IMR-90 (cell line): ENCODE results near the gene SELENOS. TPM values are rescaled to one million over a fixed set of nuclear protein-coding genes. Genes with fewer than 3 reads are reported as not detected.
"Not testable (repeated sequence)": the region's sequence is repeated elsewhere in the genome, so short reads cannot be mapped to it uniquely, and the experiment has no call there.

Experiments
- ATAC-seq: fragments of 200-7000 bp; cut with Tn5 transposase; 2 replicates; pipeline ENCODE4 v1.9.1; 2020; ENCODE audit warnings: low read depth, mild to moderate bottlenecking, moderate library complexity
- BruUV-seq: library from RNA; stranded (reverse); fragments of 400-500 nt; replicated peaks from 2 replicates; lab custom pipeline; 2021; lab: Mats Ljungman, UMichigan
- CTCF ChIA-PET: fragments of 300-600 bp; formaldehyde crosslinking; extraction: SDS; loops from one replicate; lab custom pipeline; 2021; ENCODE audit warnings: antibody characterized with exemption; lab: Yijun Ruan, JAX
- POLR2A ChIA-PET: fragments of 300-600 bp; sonication (Branson Sonifier 250); formaldehyde crosslinking; loops from one replicate; lab custom pipeline; 2022; ENCODE audit warnings: antibody characterized with exemption; ENCODE audit not compliant: unreplicated experiment; lab: Charles Lee
- DNase-seq: peaks from one replicate; pipeline ENCODE4 v3.0.0; 2013
- H2AFZ ChIP-seq: replicated peaks from 2 replicates; pipeline ENCODE3; 2013; ENCODE audit warnings: low read length, mild to moderate bottlenecking; ENCODE audit not compliant: poor library complexity
- H2AK5ac ChIP-seq: 2 replicates; pipeline ENCODE4 v1.6.1; 2013; ENCODE audit warnings: low read depth, low read length, inconsistent platforms
- H2AK9ac ChIP-seq: replicated peaks from 2 replicates; pipeline ENCODE3; 2013; ENCODE audit warnings: mild to moderate bottlenecking, low read depth, low read length, moderate library complexity; ENCODE audit not compliant: poor library complexity
- H2BK120ac ChIP-seq: 2 replicates; pipeline ENCODE4 v1.6.1; 2013; ENCODE audit warnings: low read depth, low read length, inconsistent platforms
- H2BK15ac ChIP-seq: 3 replicates; pipeline ENCODE4 v1.6.1; 2013; ENCODE audit warnings: low read depth, low read length, inconsistent platforms
- H2BK20ac ChIP-seq: 2 replicates; pipeline ENCODE4 v1.6.1; 2013; ENCODE audit warnings: low read depth, mild to moderate bottlenecking, inconsistent platforms, low read length, moderate library complexity
- H2BK5ac ChIP-seq: 2 replicates; pipeline ENCODE4 v1.6.1; 2013; ENCODE audit warnings: mild to moderate bottlenecking, low read depth, low read length, inconsistent platforms; ENCODE audit not compliant: poor library complexity, severe bottlenecking
- H3K14ac ChIP-seq: replicated peaks from 2 replicates; pipeline ENCODE4 v1.6.1; 2013; ENCODE audit warnings: low read depth, low read length, inconsistent platforms
- H3K18ac ChIP-seq: 2 replicates; pipeline ENCODE4 v1.6.1; 2013; ENCODE audit warnings: low read depth, low read length, control low read depth
- H3K23ac ChIP-seq: 2 replicates; pipeline ENCODE4 v1.6.1; 2013; ENCODE audit warnings: low read depth, low read length, inconsistent platforms
- H3K27ac ChIP-seq: 2 replicates; pipeline ENCODE4 v1.5.1; 2013; ENCODE audit warnings: mild to moderate bottlenecking, control low read depth, low read length; ENCODE audit not compliant: insufficient read depth
- H3K27me3 ChIP-seq: 2 replicates; pipeline ENCODE4 v1.6.1; 2013; ENCODE audit warnings: low read length; ENCODE audit not compliant: control insufficient read depth, insufficient read depth
- H3K36me3 ChIP-seq: 2 replicates; pipeline ENCODE4 v1.6.1; 2013; ENCODE audit warnings: low read length, mixed read lengths; ENCODE audit not compliant: control insufficient read depth, insufficient read depth
- H3K4ac ChIP-seq: 2 replicates; pipeline ENCODE4 v1.6.1; 2013; ENCODE audit warnings: low read depth, low read length, inconsistent platforms
- H3K4me1 ChIP-seq: 2 replicates; pipeline ENCODE4 v1.6.1; 2013; ENCODE audit warnings: low read length, mixed read lengths; ENCODE audit not compliant: control insufficient read depth, insufficient read depth
- H3K4me2 ChIP-seq: 2 replicates; pipeline ENCODE4 v1.6.1; 2013; ENCODE audit warnings: low read depth, mild to moderate bottlenecking, control low read depth, low read length, moderate library complexity
- H3K4me3 ChIP-seq: 2 replicates; pipeline ENCODE4 v1.5.1; 2013; ENCODE audit warnings: low read depth, mild to moderate bottlenecking, control low read depth, low read length, moderate library complexity; ENCODE audit not compliant: insufficient read depth
- H3K56ac ChIP-seq: 2 replicates; pipeline ENCODE4 v1.6.1; 2013; ENCODE audit warnings: low read length, inconsistent platforms; ENCODE audit not compliant: insufficient read depth; ENCODE audit errors: extremely low read depth
- H3K79me1 ChIP-seq, 2 experiments: 2 replicates each; pipeline ENCODE4 v1.6.1; 2013; ENCODE audit warnings: low read length in 2 of 2, inconsistent platforms in 1 of 2, low read depth in 1 of 2
- H3K9ac ChIP-seq: 2 replicates; pipeline ENCODE4 v1.6.1; 2013; ENCODE audit warnings: low read depth, low read length, control low read depth
- H3K9me1 ChIP-seq: 2 replicates; pipeline ENCODE4 v1.6.1; 2013; ENCODE audit warnings: low read length, inconsistent platforms; ENCODE audit not compliant: insufficient read depth
- H3K9me3 ChIP-seq: 2 replicates; pipeline ENCODE4 v1.6.1; 2013; ENCODE audit warnings: low read length; ENCODE audit not compliant: control insufficient read depth, insufficient read depth
- H4K20me1 ChIP-seq: 2 replicates; pipeline ENCODE4 v1.6.1; 2013; ENCODE audit warnings: low read length, inconsistent platforms; ENCODE audit not compliant: insufficient read depth
- H4K5ac ChIP-seq: 2 replicates; pipeline ENCODE4 v1.6.1; 2013; ENCODE audit warnings: mild to moderate bottlenecking, low read depth, low read length, control low read depth
- H4K8ac ChIP-seq, 2 experiments: 2 replicates each; pipeline ENCODE4 v1.6.1; 2013; ENCODE audit warnings: low read depth in 2 of 2, low read length in 2 of 2, control low read depth in 1 of 2, inconsistent platforms in 1 of 2
- H4K91ac ChIP-seq: 2 replicates; pipeline ENCODE4 v1.6.1; 2013; ENCODE audit warnings: low read depth, low read length, inconsistent platforms; ENCODE audit not compliant: insufficient read depth
- WGBS, 2 experiments: methylation state at CpG; one replicate each; pipeline versions ENCODE4 v1.1.5 to v1.1.7; 2013; ENCODE audit warnings: missing lambda C conversion rate in 2 of 2; ENCODE audit not compliant: insufficient read length in 1 of 2; ENCODE audit errors: extremely low coverage in 2 of 2; 5-methylcytosine and 5-hydroxymethylcytosine counted together
- dilution Hi-C: fragments of 300-500 bp; cut with HindIII; formaldehyde crosslinking; loops from one replicate; pipeline ENCODE4 v1.14.3; 2018; ENCODE audit warnings: low sequenced_read_pairs; ENCODE audit not compliant: unreplicated experiment
- in situ Hi-C: fragments of 300-500 bp; cut with MboI; formaldehyde crosslinking; loops from 3 replicates; pipeline ENCODE4 v1.14.3; 2019; ENCODE audit warnings: low sequenced_read_pairs, inconsistent platforms, mixed read lengths
- intact Hi-C: fragments of 100-400 bp; cut with micrococcal nuclease; formaldehyde crosslinking; loops from 2 replicates; pipeline ENCODE4 v1.10.0; 2022
- polyA plus RNA-seq, 3 experiments: library from polyadenylated mRNA; depleted of rRNA; stranded (reverse); fragments of >200 nt; gene quantifications; 2 replicates each; pipeline ENCODE4 v1.2.3, GENCODE V29; 2012; ENCODE audit warnings: low replicate concordance in 1 of 3
- total RNA-seq: library from RNA; depleted of rRNA; stranded (reverse); fragments of >200 nt; gene quantifications from 2 replicates; pipeline ENCODE4 v1.2.3, GENCODE V29; 2012

Gene SELENOS
- total and polyA plus RNA-seq, 2 of the 4 experiments (the other 2 are of a cell fraction) = 39.8 to 77.1 TPM

- H2AK5ac ChIP-seq, H2BK15ac ChIP-seq, H3K18ac ChIP-seq, POLR2A ChIA-PET, H3K9me1 ChIP-seq, H3K9ac ChIP-seq, H3K9me3 ChIP-seq, H3K14ac ChIP-seq, H3K56ac ChIP-seq, ATAC-seq, H4K91ac ChIP-seq, BruUV-seq, H3K4ac ChIP-seq, H3K4me2 ChIP-seq, DNase-seq, dilution Hi-C loops, H4K5ac ChIP-seq, H3K4me1 ChIP-seq, H2AFZ ChIP-seq, H3K27ac ChIP-seq, in situ Hi-C loops, H3K4me3 ChIP-seq, intact Hi-C loops, H2BK20ac ChIP-seq, H2AK9ac ChIP-seq, H2BK120ac ChIP-seq, H4K8ac ChIP-seq, H3K27me3 ChIP-seq, H3K23ac ChIP-seq, H2BK5ac ChIP-seq: not testable (repeated sequence)
- Histone ChIP-seq H3K36me3 (peaks cover 42% of the 10 kb centered on the region), H4K20me1 (peaks cover 28% of the 10 kb centered on the region), H3K79me1 (peaks cover 31 to 48% of the 10 kb centered on the region in 2 experiments)
- CTCF ChIA-PET = interaction anchor here (0.7 to 2.4 kb wide), 2 partner anchors 29 to 355 kb away, joined by 6 to 9 read pairs; no protein-coding TSS in a partner anchor
- no CpG with 5 or more reads among the region's 6 CpGs for WGBS, 2 experiments
Observed at GRCh38 chr15:101287342-101287741, 10.1 kb upstream of the SELENOS start.
